GM19438 (cell line): ENCODE results near the gene PLPP1.

Experiments
- ATAC-seq: cut with Tn5 transposase; IDR thresholded peaks from one replicate; pipeline ENCODE4 v1.9.1; 2021; ENCODE audit warnings: low read depth; ENCODE audit not compliant: unreplicated experiment

PLPP1 gene

GRCh38 chr5:55454282-55454681 is 80.5 kb downstream of the PLPP1 start:
- ATAC-seq: no peak

- ATAC-seq: no peak
These were observed 81.6 kb downstream of the PLPP1 start for GRCh38 chr5:55453211-55453610.

GRCh38 chr5:55451976-55452375 is 82.8 kb downstream of the PLPP1 start:
- no peak for ATAC-seq

DNA sequence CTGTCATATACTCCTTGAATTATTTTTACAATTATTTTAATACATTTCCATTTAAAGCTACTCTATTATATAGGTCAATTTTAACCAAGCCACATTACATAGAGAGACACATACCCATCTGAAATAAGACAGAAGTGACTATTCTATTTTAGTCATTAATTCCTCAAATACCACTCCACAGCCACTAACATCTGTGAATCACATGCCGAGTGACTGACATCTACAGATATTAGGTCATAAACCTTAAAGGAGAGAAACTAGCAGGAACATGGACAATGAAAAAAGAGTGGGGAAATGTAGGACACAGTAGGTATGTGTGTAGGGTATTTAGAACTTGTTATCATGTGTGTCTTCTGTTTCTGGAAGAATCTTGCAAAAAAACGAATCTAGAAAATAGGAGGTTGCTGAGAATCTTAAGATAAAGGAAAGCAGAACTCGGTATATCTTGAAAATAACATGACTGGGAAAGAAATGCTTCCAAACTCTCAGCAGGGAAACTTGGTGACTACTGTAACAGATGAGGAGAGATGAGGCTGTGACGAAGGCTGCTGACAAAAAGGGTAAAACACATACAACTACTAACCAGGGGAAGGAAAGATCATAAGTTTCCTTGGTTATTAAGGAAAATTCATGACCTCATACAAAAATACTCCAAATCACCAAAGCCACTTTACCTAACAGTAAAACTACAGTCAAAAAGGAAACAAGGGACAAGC is 84.6 kb downstream of the PLPP1 start:
- no peak for ATAC-seq

- no peak for ATAC-seq
These were observed 88.0 kb downstream of the PLPP1 start for GRCh38 chr5:55446640-55447351.

GRCh38 chr5:55445791-55446190 is 89.0 kb downstream of the PLPP1 start:
- no peak for ATAC-seq

GRCh38 chr5:55441954-55442353 is 92.8 kb downstream of the PLPP1 start:
- no peak for ATAC-seq

GRCh38 chr5:55441107-55441771 is 93.5 kb downstream of the PLPP1 start:
- no peak for ATAC-seq

- ATAC-seq: no peak
These were observed 94.5 kb downstream of the PLPP1 start for GRCh38 chr5:55440188-55440646.

DNA sequence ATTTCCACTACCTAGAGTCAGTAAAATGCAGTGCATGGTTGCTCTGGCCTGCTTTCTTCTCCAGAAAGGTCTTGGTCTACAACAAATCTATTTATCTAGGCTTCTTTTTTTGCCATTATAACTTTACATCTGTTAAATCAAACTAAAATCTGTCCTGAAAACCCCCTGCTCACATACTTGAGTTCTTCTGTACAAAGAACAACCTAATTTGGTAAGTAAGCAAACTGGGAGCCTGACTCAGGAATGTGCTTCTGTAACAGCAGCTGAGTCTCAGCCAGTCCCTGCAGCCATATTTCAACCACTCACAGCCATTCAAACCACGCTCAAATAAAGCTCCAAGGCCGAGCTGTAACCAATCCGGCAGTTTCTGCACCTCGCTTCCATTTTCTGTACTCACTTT is 95.8 kb downstream of the PLPP1 start:
- ATAC-seq: no peak

DNA sequence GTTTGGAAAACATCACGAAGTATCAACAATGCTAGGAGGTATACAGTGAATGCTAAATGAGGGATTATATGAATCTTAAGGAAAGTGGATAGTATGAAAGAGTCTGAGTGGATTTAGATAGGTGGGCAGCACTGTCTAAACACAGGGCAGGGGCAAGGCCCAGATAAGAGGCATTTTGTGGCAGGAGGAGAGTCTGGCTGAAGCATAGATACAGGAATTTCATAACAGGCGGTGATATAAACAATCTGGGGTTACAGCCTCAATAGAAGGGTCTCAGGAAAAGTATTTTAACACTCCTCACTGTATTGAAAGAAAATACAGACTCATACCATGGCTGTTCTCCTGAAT is 96.9 kb downstream of the PLPP1 start:
- no peak for ATAC-seq

DNA sequence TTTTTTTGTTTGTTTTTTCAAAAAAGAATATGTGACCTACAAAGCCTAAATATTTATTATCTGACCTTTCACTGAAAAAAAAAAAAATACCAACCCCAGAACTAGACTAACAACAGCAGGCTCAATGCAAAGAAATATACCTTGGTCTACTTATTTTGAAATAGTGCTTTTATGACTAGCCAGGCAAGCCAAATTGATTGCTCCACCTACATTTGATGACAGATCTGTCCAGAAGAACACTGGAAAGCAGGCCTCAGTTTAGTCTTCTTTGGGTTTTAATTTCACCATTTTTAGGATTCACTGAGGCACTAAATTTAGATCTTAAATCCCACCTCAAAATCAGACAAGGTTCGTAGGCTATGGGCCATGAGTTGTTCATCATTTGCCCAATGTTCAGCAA is 97.3 kb downstream of the PLPP1 start:
- ATAC-seq: no peak

GRCh38 chr5:55432549-55432948 is 102.2 kb downstream of the PLPP1 start:
- ATAC-seq: no peak

DNA sequence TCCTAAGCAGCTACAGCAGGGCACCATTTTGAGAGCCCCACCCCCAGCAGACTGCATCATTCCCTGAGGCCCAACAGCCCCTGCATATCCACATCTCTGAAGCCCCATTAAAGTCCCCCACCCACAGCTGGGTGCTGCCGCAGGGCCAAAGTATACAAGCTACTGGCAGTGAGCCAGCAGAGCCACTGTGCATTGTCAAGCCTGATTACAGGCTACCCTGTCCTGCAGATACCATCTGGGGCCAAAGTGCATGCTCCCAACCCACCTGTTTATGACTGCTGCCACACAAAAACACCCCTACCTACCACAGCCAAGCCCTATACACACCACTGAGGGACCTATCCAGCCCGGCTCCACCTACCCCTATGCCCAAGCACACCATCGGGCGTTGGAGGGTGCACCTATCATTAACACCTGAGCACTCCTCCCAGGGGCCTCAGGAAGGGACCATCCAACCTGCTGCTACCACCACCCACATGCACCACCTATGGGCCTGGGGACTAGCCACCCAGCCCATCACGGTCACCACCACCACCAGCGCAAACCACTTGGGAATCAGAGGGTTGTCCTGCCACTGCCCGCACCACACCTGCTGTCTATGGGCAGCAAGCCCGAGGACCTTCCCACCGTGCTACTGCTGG is 105.0 kb downstream of the PLPP1 start:
- no peak for ATAC-seq

- ATAC-seq: no peak
These were observed 105.5 kb downstream of the PLPP1 start for GRCh38 chr5:55429221-55429612.

DNA sequence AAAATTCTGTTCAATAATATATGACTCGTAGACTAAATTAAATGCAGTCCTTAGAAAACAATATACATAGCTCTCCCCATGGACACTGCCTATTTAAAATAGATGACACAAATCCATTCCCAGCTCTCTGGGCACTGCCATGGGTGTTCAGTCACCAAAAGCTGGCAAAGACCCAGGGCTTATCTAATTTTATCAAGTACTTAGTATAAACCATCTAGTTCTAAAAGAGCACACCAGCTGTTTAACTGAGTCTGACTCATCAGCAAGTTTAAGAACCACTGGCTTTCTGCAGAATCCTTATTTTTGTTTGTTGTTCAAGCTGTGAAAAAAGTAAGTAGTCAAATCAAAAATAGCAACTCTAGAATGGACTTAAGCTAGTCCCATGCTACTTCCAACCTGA is 107.6 kb downstream of the PLPP1 start:
- ATAC-seq: no peak

- ATAC-seq: no peak
These were observed 108.3 kb downstream of the PLPP1 start for GRCh38 chr5:55426455-55426854.

DNA sequence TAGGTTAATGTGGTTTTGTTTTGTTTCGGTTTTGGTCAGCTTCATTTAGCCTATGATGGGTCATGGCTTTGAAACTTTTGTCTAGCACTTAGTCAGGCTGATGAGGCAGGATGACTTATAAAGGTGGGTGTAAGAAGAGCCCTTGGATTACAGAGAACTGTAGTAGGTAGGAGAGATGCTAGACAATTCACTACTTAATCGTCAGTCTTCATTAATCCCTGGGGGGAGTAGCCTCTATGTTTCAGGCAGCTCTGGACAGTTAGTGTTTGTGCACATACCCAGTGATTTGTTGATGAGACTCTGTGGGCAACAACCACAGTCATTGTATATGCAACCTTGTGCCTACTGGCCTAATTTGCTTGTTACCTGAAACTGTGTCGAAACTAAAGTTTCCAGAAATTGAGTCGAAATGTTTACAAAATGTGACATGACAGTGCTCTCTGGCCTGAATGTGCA is 113.7 kb downstream of the PLPP1 start:
- ATAC-seq: peak; percentile 71

GRCh38 chr5:55418994-55419968 is 115.5 kb downstream of the PLPP1 start:
- no peak for ATAC-seq

- ATAC-seq: no peak
These were observed 118.5 kb downstream of the PLPP1 start for GRCh38 chr5:55416306-55416705.
